Measurements from ENCODE around the gene RIN3. TPM values are rescaled to one million over a fixed set of nuclear protein-coding genes. Genes with fewer than 3 reads are reported as not detected.
A peak's percentile ranks its signal among the peaks of the same experiment; 100 is the strongest.

The RIN3 gene
- total RNA-seq, 1 donor, result 7.3 TPM

GRCh38 chr14:92492258-92492657, 21.3 kb upstream of the RIN3 start:
- no peak for DNase-seq (ENCODE audit: low read depth)
- no peak overlapping the region for H3K4me3 ChIP-seq (ENCODE audit: low read depth, low read length)
- TF ChIP-seq CTCF (IDR thresholded peaks at IDR 0.05; ENCODE audit: insufficient read depth, low read depth, low read length), result no peak

- no peak overlapping the region for H3K4me3 ChIP-seq (ENCODE audit: low read depth, low read length)
- TF ChIP-seq CTCF (IDR thresholded peaks at IDR 0.05; ENCODE audit: insufficient read depth, low read depth, low read length), result no peak
- DNase-seq (ENCODE audit: low read depth), result no peak
These were observed 20.6 kb upstream of the RIN3 start for GRCh38 chr14:92493024-92493423.

GRCh38 chr14:92493492-92493891, 20.1 kb upstream of the RIN3 start:
- H3K4me3 ChIP-seq (ENCODE audit: low read depth, low read length), result no peak overlapping the region
- no peak for TF ChIP-seq CTCF (IDR thresholded peaks at IDR 0.05; ENCODE audit: insufficient read depth, low read depth, low read length)
- DNase-seq (ENCODE audit: low read depth), result no peak

GRCh38 chr14:92494512-92494911, 19.1 kb upstream of the RIN3 start:
- DNase-seq (ENCODE audit: low read depth), result peak; percentile 25
- TF ChIP-seq CTCF (IDR thresholded peaks at IDR 0.05; ENCODE audit: insufficient read depth, low read depth, low read length), result no peak
- no peak overlapping the region for H3K4me3 ChIP-seq (ENCODE audit: low read depth, low read length)

- DNase-seq (ENCODE audit: low read depth), result peak; percentile 91
- TF ChIP-seq CTCF (IDR thresholded peaks at IDR 0.05; ENCODE audit: insufficient read depth, low read depth, low read length), result no peak
- no peak overlapping the region for H3K4me3 ChIP-seq (ENCODE audit: low read depth, low read length)
These were observed 18.6 kb upstream of the RIN3 start for GRCh38 chr14:92495027-92495426.

GRCh38 chr14:92496191-92496857, 17.3 kb upstream of the RIN3 start:
- DNase-seq (ENCODE audit: low read depth), result no peak
- TF ChIP-seq CTCF (IDR thresholded peaks at IDR 0.05; ENCODE audit: insufficient read depth, low read depth, low read length), result no peak
- no peak overlapping the region for H3K4me3 ChIP-seq (ENCODE audit: low read depth, low read length)

- no peak overlapping the region for H3K4me3 ChIP-seq (ENCODE audit: low read depth, low read length)
- DNase-seq (ENCODE audit: low read depth), result no peak
- no peak for TF ChIP-seq CTCF (IDR thresholded peaks at IDR 0.05; ENCODE audit: insufficient read depth, low read depth, low read length)
These were observed 16.2 kb upstream of the RIN3 start for GRCh38 chr14:92497391-92497790.

All from fibroblast of villous mesenchyme (primary cell).